ENCODE data around the gene LDLRAD1.

GRCh38 chr1:54012863-54013262 is 5.1 kb downstream of the LDLRAD1 start:
- TF ChIP-seq CTCF (conservative IDR thresholded peaks at IDR 0.05) = no peak
- TF ChIP-seq ZFX (IDR thresholded peaks at IDR 0.05) = no peak

Data from C4-2B (cell line).